Gastrocnemius medialis (tissue), 4 donors: ENCODE measurements around the gene LGALS16.

Source experiments
- CTCF ChIP-seq, 5 experiments: fragments of 450-650 bp in 3 of 5; fragments of 200-600 bp in 2 of 5; sonication (generic) in 2 of 5; IDR thresholded peaks in 4 of 5; conservative IDR thresholded peaks in 1 of 5; 1 replicate in 4 of 5; 2 replicates in 1 of 5; pipeline ENCODE4 v1.5.1; 2016 to 2019; ENCODE audit warnings: antibody characterized with exemption in 5 of 5, mild to moderate bottlenecking in 3 of 5, moderate library complexity in 3 of 5
- POLR2A ChIP-seq, 2 donors: fragments of 450-650 bp; IDR thresholded peaks; one replicate each; pipeline ENCODE4 v1.6.1; 2017; ENCODE audit warnings: antibody characterized with exemption in 2 of 2, mild to moderate bottlenecking in 2 of 2, moderate library complexity in 2 of 2

DNA sequence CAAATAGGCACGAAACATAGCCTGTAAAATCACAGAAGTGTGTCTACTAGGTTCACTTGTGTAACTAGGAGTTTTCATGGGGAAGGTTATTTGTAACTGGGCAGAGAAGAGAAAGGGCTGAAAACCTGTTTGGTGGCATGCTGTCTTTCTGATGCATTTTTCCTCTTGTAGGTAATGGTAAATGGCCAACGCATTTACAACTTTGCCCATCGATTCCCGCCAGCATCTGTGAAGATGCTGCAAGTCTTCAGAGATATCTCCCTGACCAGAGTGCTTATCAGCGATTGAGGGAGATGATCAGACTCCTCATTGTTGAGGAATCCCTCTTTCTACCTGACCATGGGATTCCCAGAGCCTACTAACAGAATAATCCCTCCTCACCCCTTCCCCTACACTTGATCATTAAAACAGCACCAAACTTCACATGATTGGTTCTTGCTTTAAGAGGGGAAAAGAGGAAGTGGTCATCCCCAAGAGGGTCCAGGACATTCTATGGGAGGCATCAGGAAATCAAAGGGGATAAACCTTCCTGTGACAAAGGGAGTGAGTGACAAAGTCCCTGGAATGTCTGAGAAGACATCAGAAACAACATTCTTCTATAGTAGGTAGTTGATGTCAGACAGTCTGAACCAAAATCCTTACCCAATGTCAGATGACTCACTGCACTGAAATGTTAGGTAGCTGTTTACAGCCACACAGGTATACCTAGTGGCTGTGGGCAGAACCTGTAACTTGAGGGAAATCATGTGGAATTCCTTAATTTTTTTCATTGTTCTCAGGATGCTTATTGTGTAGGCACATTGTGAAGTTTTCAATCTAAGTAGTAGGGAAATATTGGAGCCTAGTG, 53.5 kb downstream of the LGALS16 start:
- TF ChIP-seq CTCF (IDR thresholded peaks at IDR 0.05 in 4 of 5, conservative IDR thresholded peaks at IDR 0.05 in 1 of 5) (no peak), POLR2A (IDR thresholded peaks at IDR 0.05) (no peak)
